C4-2B (cell line): ENCODE results near the gene FBXO39.
"Not testable (repeated sequence)": the region's sequence is repeated elsewhere in the genome, so short reads cannot be mapped to it uniquely, and the experiment has no call there.

Experiments used
- H3K27ac ChIP-seq: fragments of 450-650 bp; 2 replicates; pipeline ENCODE4 v1.5.1; 2017
- CTCF ChIP-seq: fragments of 450-650 bp; conservative IDR thresholded peaks from 2 replicates; pipeline ENCODE4 v1.5.1; 2017; ENCODE audit warnings: mild to moderate bottlenecking
- ZFX ChIP-seq: fragments of 450-650 bp; IDR thresholded peaks from 2 replicates; pipeline ENCODE4 v1.6.1; 2017

FBXO39 gene

DNA sequence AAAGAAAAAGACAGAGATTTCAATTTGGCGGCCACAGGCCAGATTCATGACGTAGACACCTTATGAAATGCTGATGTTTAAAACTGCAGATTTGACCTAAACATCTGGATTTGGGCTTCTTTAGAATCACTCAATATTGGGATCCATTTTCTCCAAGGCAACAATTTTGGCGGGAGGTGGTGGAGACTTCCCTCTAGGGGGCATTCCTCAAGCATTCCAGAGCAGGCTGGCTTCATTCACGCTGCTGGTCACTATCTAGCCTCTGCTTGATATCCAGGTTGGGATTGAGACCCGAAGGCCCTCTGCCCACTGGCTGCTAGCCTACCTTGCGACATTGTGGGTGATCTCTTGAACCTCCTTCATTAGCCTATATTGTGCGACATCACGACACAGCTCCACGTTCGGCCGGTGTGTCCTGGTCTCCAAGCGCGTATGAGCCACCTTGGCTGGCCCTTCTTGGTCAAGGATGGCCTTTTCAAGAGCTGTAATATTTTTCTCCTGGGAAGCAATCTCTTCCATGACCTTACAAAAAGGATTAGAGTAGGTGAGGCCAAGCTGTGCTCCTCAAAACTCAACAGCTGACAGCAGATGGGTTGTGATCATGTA is 24.5 kb downstream of the FBXO39 start:
- H3K27ac ChIP-seq: no peak overlapping the region
- TF ChIP-seq CTCF (no peak), ZFX (no peak)

GRCh38 chr17:6811510-6811909 is 35.5 kb downstream of the FBXO39 start:
- H3K27ac ChIP-seq: no peak overlapping the region
- TF ChIP-seq ZFX: no peak
- no peak for TF ChIP-seq CTCF

- H3K27ac ChIP-seq: no peak overlapping the region
- TF ChIP-seq ZFX: no peak
- no peak for TF ChIP-seq CTCF
Measured at GRCh38 chr17:6812295-6812694, 36.3 kb downstream of the FBXO39 start.

- TF ChIP-seq CTCF: no peak
- TF ChIP-seq ZFX: no peak
Measured at GRCh38 chr17:6815775-6816174, 39.8 kb downstream of the FBXO39 start.

GRCh38 chr17:6816368-6816767 is 40.4 kb downstream of the FBXO39 start:
- not testable (repeated sequence) for H3K27ac ChIP-seq

More at GRCh38 chr17:6815775-6816174, 39.8 kb downstream of the FBXO39 start:
- H3K27ac ChIP-seq: no peak overlapping the region

DNA sequence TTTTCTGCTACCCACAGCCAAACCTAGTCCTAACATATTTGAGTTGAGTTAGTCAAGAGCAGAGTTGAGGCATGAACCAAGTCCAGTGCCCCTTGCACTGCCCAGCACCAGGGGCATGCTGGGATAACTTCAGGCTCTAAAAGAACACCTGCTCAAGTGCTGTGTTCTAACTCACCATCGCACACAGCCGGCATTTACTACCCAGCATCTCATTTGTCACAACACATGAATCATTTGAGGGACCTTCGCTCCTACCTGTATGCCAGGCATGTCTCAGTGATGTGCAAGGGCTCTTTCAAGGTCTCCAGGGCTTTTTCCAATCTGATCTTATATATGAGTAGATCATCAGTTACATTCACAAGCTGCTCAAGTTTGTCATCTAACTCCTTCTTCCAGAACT is 42.9 kb downstream of the FBXO39 start:
- no peak for TF ChIP-seq ZFX
- TF ChIP-seq CTCF: no peak
- H3K27ac ChIP-seq: no peak overlapping the region

- no peak for TF ChIP-seq CTCF
- no peak overlapping the region for H3K27ac ChIP-seq
Measured at GRCh38 chr17:6823011-6823442, 47.0 kb downstream of the FBXO39 start.

DNA sequence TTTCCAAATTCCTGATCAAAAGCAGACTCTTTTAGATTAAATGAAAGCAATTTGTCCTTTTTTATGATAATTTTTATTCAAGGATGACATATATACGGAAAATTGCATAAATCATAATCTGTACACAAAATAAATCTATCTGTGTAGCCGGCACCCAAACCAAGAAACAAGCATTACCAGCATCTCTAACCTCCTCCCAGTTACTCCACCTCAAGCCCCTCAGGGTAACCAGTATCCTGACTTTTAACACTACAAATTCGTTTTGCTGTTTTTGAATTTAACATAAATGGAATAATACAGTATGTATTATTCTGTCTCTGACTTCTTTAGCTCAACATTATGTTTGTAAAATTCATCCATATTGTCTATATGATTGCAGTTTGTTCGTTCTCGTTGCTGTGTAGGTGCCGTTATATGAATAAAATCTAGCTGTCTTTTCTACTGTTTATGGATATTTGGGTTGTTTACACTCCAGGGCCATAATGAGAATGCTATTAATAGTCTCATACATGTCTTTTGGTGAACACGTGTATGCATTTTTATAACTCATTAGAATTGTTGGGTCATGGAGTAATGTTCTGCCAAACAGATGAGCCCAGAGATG is 54.5 kb downstream of the FBXO39 start:
- H3K27ac ChIP-seq: no peak overlapping the region
- TF ChIP-seq CTCF: no peak
- no peak for TF ChIP-seq ZFX
